ENCODE measurements around the gene ELMO1. TPM values are rescaled to one million over a fixed set of nuclear protein-coding genes. Genes with fewer than 3 reads are reported as not detected.

ELMO1 gene
- total RNA-seq (10 to 100 TPM in 8 of 9 donors, 1 to 10 TPM in 1; 7.5 to 46.8 (median 18.0) TPM), polyA plus RNA-seq (10 to 100 TPM in 2 of 3 donors, 1 to 10 TPM in 1; 9.8 to 13.6 (median 10.5) TPM)
- long read RNA-seq, donor 1: 0 reads
- long read RNA-seq, donor 2: 0 reads
- long read RNA-seq, donor 3, full-length matches to known transcripts: 2 of 2 reads
- long read RNA-seq, donor 3, partial matches to known transcripts: 0 of 2 reads
- long read RNA-seq, donor 3, other reads (novel, unspliced or antisense): 0 of 2 reads
- long read RNA-seq, donor 4, full-length matches to known transcripts: 1 of 4 reads
- long read RNA-seq, donor 4, partial matches to known transcripts: 2 of 4 reads
- long read RNA-seq, donor 4, other reads (novel, unspliced or antisense): 1 of 4 reads
- long read RNA-seq, donor 5, full-length matches to known transcripts: 9 of 16 reads
- long read RNA-seq, donor 5, partial matches to known transcripts: 1 of 16 reads
- long read RNA-seq, donor 5, other reads (novel, unspliced or antisense): 6 of 16 reads
- long read RNA-seq, donor 6, partial matches to known transcripts: 2 of 6 reads
- long read RNA-seq, donor 6, other reads (novel, unspliced or antisense): 3 of 6 reads
- long read RNA-seq, donor 7: 0 reads
- long read RNA-seq, donor 8: 0 reads
- long read RNA-seq, donor 9, partial matches to known transcripts: 0 of 1 reads
- long read RNA-seq, donor 9, other reads (novel, unspliced or antisense): 0 of 1 reads
- long read RNA-seq, donor 10: 0 reads

DNA sequence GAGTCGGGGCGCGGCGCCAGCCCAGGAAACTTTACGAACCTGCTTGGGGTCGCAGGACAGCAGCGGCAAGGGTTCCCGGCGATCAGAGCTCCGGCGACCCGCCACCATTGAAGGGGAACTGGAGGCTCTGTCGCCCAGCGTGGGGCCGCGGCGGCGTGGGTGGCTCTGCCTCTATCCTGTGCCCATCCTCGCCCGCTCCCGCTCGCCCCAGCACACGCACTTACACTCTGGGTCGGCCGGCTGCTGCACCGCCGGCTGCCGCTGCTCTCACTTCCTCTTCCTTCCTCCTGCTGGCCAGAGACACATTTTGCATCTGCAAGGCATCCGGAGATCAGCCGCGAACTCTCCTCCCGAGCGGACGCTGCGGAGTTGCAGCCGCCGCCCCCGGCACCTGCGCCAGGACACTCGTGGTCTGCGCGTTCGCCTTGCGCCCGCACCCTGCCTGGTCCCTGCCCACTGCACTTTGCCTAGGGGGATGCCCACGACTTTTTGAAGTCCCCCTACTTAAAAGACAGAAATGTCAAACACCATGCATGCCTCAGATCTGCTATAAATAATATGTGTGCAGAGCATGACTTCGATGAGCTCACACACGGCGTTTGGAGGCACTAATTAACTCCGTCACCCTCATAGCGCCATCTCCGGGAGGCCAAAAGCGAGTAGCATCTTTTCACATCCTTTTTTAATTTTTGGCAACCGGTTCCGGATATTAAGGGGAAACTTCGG is at the start of gene ELMO1:
Gene ELMO1 (minus strand): TSS at position 229 of the 726 bp plus-strand sequence. CDS start 106,174 bp downstream, outside the sequence.
- no peaks in the 10 kb centered on the region for H3K27me3 ChIP-seq
- 1 to 2% (median 1%) methylated on average over 25 to 56 of the region's 56 CpGs for WGBS, 4 donors
- H3K27ac ChIP-seq: peak within 1 kb of the TSS in 4 of 5 donors; percentile 77 to 95 (median 84)

DNA sequence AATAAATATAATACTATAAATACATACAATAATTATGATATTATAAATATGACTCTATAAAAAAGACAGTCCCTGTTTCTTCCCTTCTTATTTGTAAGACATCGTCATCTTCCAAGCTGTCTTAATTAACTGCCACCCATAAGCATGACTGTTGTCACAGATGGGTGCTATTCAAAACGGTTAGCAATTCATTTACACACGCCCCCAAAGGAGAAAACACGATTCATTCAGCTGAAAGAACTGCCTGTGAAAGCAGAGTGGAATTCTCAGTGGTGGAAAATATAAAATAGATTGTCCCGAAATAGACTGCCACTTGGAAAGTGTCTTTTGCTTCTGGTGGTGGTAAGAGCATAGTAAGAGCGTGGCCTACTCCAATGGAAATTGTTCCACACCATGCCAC is 48.9 kb upstream of the ELMO1 start:
- H3K4me1 ChIP-seq (replicated peaks in 1 of 2): no peaks in the 10 kb centered on the region
- H3K27ac ChIP-seq: no peak overlapping the region
- TF ChIP-seq, protein P1, sequence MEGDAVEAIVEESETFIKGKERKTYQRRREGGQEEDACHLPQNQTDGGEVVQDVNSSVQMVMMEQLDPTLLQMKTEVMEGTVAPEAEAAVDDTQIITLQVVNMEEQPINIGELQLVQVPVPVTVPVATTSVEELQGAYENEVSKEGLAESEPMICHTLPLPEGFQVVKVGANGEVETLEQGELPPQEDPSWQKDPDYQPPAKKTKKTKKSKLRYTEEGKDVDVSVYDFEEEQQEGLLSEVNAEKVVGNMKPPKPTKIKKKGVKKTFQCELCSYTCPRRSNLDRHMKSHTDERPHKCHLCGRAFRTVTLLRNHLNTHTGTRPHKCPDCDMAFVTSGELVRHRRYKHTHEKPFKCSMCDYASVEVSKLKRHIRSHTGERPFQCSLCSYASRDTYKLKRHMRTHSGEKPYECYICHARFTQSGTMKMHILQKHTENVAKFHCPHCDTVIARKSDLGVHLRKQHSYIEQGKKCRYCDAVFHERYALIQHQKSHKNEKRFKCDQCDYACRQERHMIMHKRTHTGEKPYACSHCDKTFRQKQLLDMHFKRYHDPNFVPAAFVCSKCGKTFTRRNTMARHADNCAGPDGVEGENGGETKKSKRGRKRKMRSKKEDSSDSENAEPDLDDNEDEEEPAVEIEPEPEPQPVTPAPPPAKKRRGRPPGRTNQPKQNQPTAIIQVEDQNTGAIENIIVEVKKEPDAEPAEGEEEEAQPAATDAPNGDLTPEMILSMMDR (IDR thresholded peaks at IDR 0.05): no peak
- TF ChIP-seq POLR2A (IDR thresholded peaks at IDR 0.05): no peak
- no peaks in the 10 kb centered on the region for H3K27me3 ChIP-seq
- intact Hi-C loops (cut with DNase I): no loop called here
- no peak for DNase-seq
- WGBS, 4 donors: 79 to 90% (median 86%) methylated on average over 6 of the region's 6 CpGs
- no peak overlapping the region for H3K4me3 ChIP-seq
- no peaks in the 10 kb centered on the region for H3K36me3 ChIP-seq (replicated peaks in 1 of 2)
- H3K9me3 ChIP-seq (replicated peaks in 1 of 3): no peaks in the 10 kb centered on the region

More for the DNA sequence above, at the start of gene ELMO1:
- peak within 1 kb of the TSS; percentile 30 to 80 (median 50) for H3K4me3 ChIP-seq
- TF ChIP-seq, protein P1 (IDR thresholded peaks at IDR 0.05): peak; percentile 8 to 68 (median 42)
- peak; percentile 33 to 50 for TF ChIP-seq POLR2A (IDR thresholded peaks at IDR 0.05)
- DNase-seq: peak; percentile 41 to 86 (median 63)
- peaks cover 0 to 16% of the 10 kb centered on the region in 2 donors for H3K4me1 ChIP-seq (replicated peaks in 1 of 2)
- intact Hi-C loops (cut with DNase I): no loop called here
- H3K36me3 ChIP-seq (replicated peaks in 1 of 2): no peaks in the 10 kb centered on the region
- no peaks in the 10 kb centered on the region for H3K9me3 ChIP-seq (replicated peaks in 1 of 3)

- Histone ChIP-seq H3K4me1 (replicated peaks in 1 of 2) (no peaks in the 10 kb centered on the region), H3K4me3 (no peak overlapping the region), H3K27me3 (no peaks in the 10 kb centered on the region), H3K36me3 (replicated peaks in 1 of 2) (no peaks in the 10 kb centered on the region), H3K9me3 (replicated peaks in 1 of 3) (no peaks in the 10 kb centered on the region), H3K27ac (no peak overlapping the region)
- DNase-seq: no peak
- TF ChIP-seq POLR2A (IDR thresholded peaks at IDR 0.05): no peak
- TF ChIP-seq, protein P1 (IDR thresholded peaks at IDR 0.05): peak; percentile 43 to 76 (median 62)
- WGBS, 4 donors: 57 to 66% (median 61%) methylated on average over 4 of the region's 4 CpGs
- intact Hi-C loops (cut with DNase I): no loop called here
Measured at GRCh38 chr7:37495574-37496184, 47.0 kb upstream of the ELMO1 start.

Data from adrenal gland (tissue), 19 donors.